Choroid plexus epithelial cell (primary cell): Measurements from ENCODE around the gene HHATL.

Experiments used
- DNase-seq: peaks from one replicate; pipeline ENCODE4 v3.0.0-alpha.2; 2010; ENCODE audit warnings: low read depth
- H3K4me3 ChIP-seq: 2 replicates; pipeline ENCODE4 v1.5.1; 2011; ENCODE audit warnings: low read depth, mild to moderate bottlenecking, control low read depth, low read length, moderate library complexity
- CTCF ChIP-seq: conservative IDR thresholded peaks from 2 replicates; pipeline ENCODE4 v1.5.1; 2011; ENCODE audit warnings: low read depth, mild to moderate bottlenecking, control low read depth, inconsistent platforms, low read length, moderate library complexity

Gene HHATL

GRCh38 chr3:42666577-42666998 lies 36.0 kb downstream of the HHATL start:
- DNase-seq = no peak
- no peak for TF ChIP-seq CTCF
- H3K4me3 ChIP-seq = no peak overlapping the region

- TF ChIP-seq CTCF = no peak
- no peak for DNase-seq
These were observed 36.6 kb downstream of the HHATL start for GRCh38 chr3:42666022-42666421.

GRCh38 chr3:42665050-42665878 lies 37.3 kb downstream of the HHATL start:
- DNase-seq = no peak
- no peak overlapping the region for H3K4me3 ChIP-seq
- no peak for TF ChIP-seq CTCF

More at GRCh38 chr3:42666022-42666421, 36.6 kb downstream of the HHATL start:
- no peak overlapping the region for H3K4me3 ChIP-seq

- TF ChIP-seq CTCF = no peak
- no peak for DNase-seq
- no peak overlapping the region for H3K4me3 ChIP-seq
These were observed 38.2 kb downstream of the HHATL start for GRCh38 chr3:42664438-42664803.

GRCh38 chr3:42663581-42664437 lies 38.8 kb downstream of the HHATL start:
- no peak for TF ChIP-seq CTCF
- H3K4me3 ChIP-seq = no peak overlapping the region

GRCh38 chr3:42662813-42663535 lies 39.6 kb downstream of the HHATL start:
- no peak for TF ChIP-seq CTCF
- no peak for DNase-seq
- H3K4me3 ChIP-seq = no peak overlapping the region

More at GRCh38 chr3:42663581-42664437, 38.8 kb downstream of the HHATL start:
- no peak for DNase-seq
